C1 segment of cervical spinal cord (tissue), 14 donors: ENCODE results near the gene LIMCH1.
A peak's percentile ranks its signal among the peaks of the same experiment; 100 is the strongest.

Experiments
- DNase-seq, 14 donors: peaks; one replicate each; lab custom pipeline; 2025; lab: John Stamatoyannopoulos, UW

Gene LIMCH1

GRCh38 chr4:41532336-41532735 lies 5.6 kb upstream of the LIMCH1 start:
- no peak for DNase-seq

- no peak for DNase-seq
Measured at GRCh38 chr4:41532882-41533281, 5.1 kb upstream of the LIMCH1 start.

- DNase-seq: no peak
Measured at GRCh38 chr4:41533680-41534079, 4.3 kb upstream of the LIMCH1 start.

- no peak for DNase-seq
Measured at GRCh38 chr4:41534404-41534803, 3.6 kb upstream of the LIMCH1 start.

GRCh38 chr4:41535911-41536371 lies 2.0 kb upstream of the LIMCH1 start:
- DNase-seq: no peak

- no peak for DNase-seq
Measured at GRCh38 chr4:41537292-41537890, 566 bp upstream of the LIMCH1 start.

- peak in 2 of 14 donors; percentile 29 to 44 for DNase-seq
Measured at GRCh38 chr4:41538887-41539498, 1.0 kb downstream of the LIMCH1 start.

GRCh38 chr4:41539711-41540110 lies 1.8 kb downstream of the LIMCH1 start:
- DNase-seq: no peak

- DNase-seq: no peak
Measured at GRCh38 chr4:41540687-41541086, 2.7 kb downstream of the LIMCH1 start.

- DNase-seq: peak in 1 of 14 donors; percentile 20
Measured at GRCh38 chr4:41541687-41542094, 3.7 kb downstream of the LIMCH1 start.

GRCh38 chr4:41542526-41543275 lies 4.7 kb downstream of the LIMCH1 start:
- DNase-seq: no peak

GRCh38 chr4:41545238-41545637 lies 7.3 kb downstream of the LIMCH1 start:
- no peak for DNase-seq

GRCh38 chr4:41546638-41547037 lies 8.7 kb downstream of the LIMCH1 start:
- no peak for DNase-seq

- DNase-seq: no peak
Measured at GRCh38 chr4:41548305-41548880, 10.4 kb downstream of the LIMCH1 start.

- DNase-seq: no peak
Measured at GRCh38 chr4:41549478-41549877, 11.5 kb downstream of the LIMCH1 start.

GRCh38 chr4:41550308-41550707 lies 12.4 kb downstream of the LIMCH1 start:
- DNase-seq: no peak

- no peak for DNase-seq
Measured at GRCh38 chr4:41551536-41551935, 13.6 kb downstream of the LIMCH1 start.

GRCh38 chr4:41554905-41555304 lies 16.9 kb downstream of the LIMCH1 start:
- DNase-seq: no peak

GRCh38 chr4:41556526-41556925 lies 18.6 kb downstream of the LIMCH1 start:
- DNase-seq: no peak

GRCh38 chr4:41559940-41560516 lies 22.1 kb downstream of the LIMCH1 start:
- DNase-seq: no peak

GRCh38 chr4:41561244-41561643 lies 23.3 kb downstream of the LIMCH1 start:
- no peak for DNase-seq

GRCh38 chr4:41567186-41567585 lies 29.2 kb downstream of the LIMCH1 start:
- DNase-seq: no peak
